ENCODE data around the gene OSBPL10. TPM values are rescaled to one million over a fixed set of nuclear protein-coding genes. Genes with fewer than 3 reads are reported as not detected.
A peak's percentile ranks its signal among the peaks of the same experiment; 100 is the strongest.
"Not testable (repeated sequence)": the region's sequence is repeated elsewhere in the genome, so short reads cannot be mapped to it uniquely, and the experiment has no call there.

OSBPL10 gene
- total and polyA plus RNA-seq, 2 donors (not counting 1 experiment from before 2014, with no cell fraction given) = 88.5 to 310 TPM

DNA sequence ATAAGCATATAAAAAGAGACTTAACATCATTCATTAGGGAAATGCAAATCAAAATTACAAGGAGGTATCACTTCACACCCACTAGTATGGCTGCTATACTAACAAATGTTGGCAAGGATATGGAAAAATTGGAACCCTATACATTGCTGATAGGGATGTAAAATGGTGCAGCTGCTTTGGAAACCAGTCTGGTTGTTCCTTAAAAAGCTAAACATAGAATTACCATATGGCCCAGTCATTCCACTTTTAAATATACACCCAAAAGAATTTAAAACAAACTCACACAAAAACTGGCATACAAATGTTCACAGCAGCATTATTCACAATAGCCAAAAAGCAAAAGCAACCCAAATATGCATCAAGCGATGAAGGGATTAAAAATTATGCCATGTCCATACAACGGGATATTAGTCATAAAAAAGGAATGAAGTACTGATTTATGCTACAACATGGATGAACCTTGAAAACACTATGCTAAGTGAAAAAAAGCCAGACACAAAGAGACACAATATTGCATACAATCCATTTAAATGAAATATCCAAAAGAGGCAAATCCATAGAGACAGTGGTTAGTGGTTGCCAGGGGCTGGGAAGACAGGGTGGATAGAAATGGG, 118.3 kb downstream of the OSBPL10 start:
- Histone ChIP-seq H3K27ac (ENCODE audit: low read length in 2 of 2) (no peak overlapping the region), H3K9me3 (ENCODE audit: control extremely low read depth in 1 of 3, control insufficient read depth in 2 of 3, insufficient read depth in 1 of 3, low read length in 2 of 3) (no peaks in the 10 kb centered on the region), H4K20me1 (ENCODE audit: control insufficient read depth, insufficient read depth, low read length, poor library complexity, severe bottlenecking) (peaks cover 10% of the 10 kb centered on the region), H3K36me3 (replicated peaks in 1 of 2; ENCODE audit: control extremely low read depth in 1 of 2, control insufficient read depth in 1 of 2, extremely low read depth in 1 of 2, insufficient read depth in 2 of 2, low read length in 1 of 2) (peaks cover 2 to 50% of the 10 kb centered on the region in 2 experiments), H3K4me3 (ENCODE audit: control extremely low read depth in 1 of 5, extremely low read depth in 1 of 5, insufficient read depth in 1 of 5, low read depth in 2 of 5, low read length in 4 of 5) (no peak overlapping the region), H3K4me1 (ENCODE audit: control insufficient read depth in 2 of 2, insufficient read depth in 2 of 2, low read length in 2 of 2) (peaks cover 41 to 43% of the 10 kb centered on the region in 2 donors), H2AFZ (ENCODE audit: insufficient read depth, low read depth, low read length, poor library complexity, severe bottlenecking) (no peak overlapping the region), H3K27me3 (replicated peaks in 1 of 4; ENCODE audit: control extremely low read depth in 1 of 4, control insufficient read depth in 3 of 4, insufficient read depth in 4 of 4, low read length in 3 of 4) (no peaks in the 10 kb centered on the region), H3K4me2 (replicated peaks; ENCODE audit: low read depth, low read length, poor library complexity, severe bottlenecking) (no peak overlapping the region), H3K9ac (ENCODE audit: low read length) (no peak overlapping the region), H3K79me2 (ENCODE audit: control insufficient read depth, insufficient read depth, low read length) (peaks cover 94% of the 10 kb centered on the region)
- DNase-seq (no peak), ATAC-seq (ENCODE audit: low read depth) (no peak)
- TF ChIP-seq EZH2 (IDR thresholded peaks at IDR 0.05; ENCODE audit: borderline replicate concordance, insufficient read depth, low read depth, low read length, poor library complexity, severe bottlenecking) = no peak
- TF ChIP-seq, protein P1, sequence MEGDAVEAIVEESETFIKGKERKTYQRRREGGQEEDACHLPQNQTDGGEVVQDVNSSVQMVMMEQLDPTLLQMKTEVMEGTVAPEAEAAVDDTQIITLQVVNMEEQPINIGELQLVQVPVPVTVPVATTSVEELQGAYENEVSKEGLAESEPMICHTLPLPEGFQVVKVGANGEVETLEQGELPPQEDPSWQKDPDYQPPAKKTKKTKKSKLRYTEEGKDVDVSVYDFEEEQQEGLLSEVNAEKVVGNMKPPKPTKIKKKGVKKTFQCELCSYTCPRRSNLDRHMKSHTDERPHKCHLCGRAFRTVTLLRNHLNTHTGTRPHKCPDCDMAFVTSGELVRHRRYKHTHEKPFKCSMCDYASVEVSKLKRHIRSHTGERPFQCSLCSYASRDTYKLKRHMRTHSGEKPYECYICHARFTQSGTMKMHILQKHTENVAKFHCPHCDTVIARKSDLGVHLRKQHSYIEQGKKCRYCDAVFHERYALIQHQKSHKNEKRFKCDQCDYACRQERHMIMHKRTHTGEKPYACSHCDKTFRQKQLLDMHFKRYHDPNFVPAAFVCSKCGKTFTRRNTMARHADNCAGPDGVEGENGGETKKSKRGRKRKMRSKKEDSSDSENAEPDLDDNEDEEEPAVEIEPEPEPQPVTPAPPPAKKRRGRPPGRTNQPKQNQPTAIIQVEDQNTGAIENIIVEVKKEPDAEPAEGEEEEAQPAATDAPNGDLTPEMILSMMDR (IDR thresholded peaks at IDR 0.05) = no peak
- Mint-ChIP-seq H3K27me3 (no peaks in the 10 kb centered on the region), H3K4me1 (peaks cover 64% of the 10 kb centered on the region), H3K4me3 (no peak overlapping the region), H3K27ac (no peak overlapping the region), H3K9me3 (ENCODE audit: insufficient read depth) (peaks cover 4% of the 10 kb centered on the region)
- CTCF ChIA-PET = interaction anchor here (0.6 to 1.5 kb wide), 4 partner anchors 16 to 281 kb away, joined by 3 to 5 read pairs (median 4); partner anchors contain the start of genes OSBPL10 and ZNF860
- intact Hi-C loops (cut with micrococcal nuclease) = no loop called here
- no CpG with 5 or more reads among the region's 2 CpGs for WGBS (ENCODE audit: insufficient coverage)
- POLR2A ChIA-PET = interaction anchor here (0.7 to 0.8 kb wide), 2 partner anchors 8 to 14 kb away, joined by 3 read pairs; no protein-coding TSS in a partner anchor

DNA sequence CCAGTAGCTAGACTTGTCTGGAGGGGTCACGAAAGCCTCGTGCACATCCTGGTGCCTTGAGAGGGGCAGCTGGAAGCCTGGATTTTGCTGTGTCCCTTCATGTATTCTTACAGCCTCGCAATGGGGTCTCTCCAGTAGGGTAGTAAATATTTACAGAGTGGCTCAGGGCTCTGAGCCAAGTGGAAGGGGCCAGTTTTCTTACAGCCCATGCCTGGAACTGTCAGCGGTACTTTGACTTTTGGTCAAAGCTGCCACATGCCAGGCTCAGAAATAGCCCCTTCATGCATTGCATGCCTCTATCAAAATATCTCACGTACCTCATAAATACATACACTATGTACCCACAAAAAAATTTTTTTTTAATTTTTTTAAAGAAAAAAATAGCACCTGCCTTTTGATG, 119.2 kb downstream of the OSBPL10 start:
- Histone ChIP-seq H2AFZ (ENCODE audit: insufficient read depth, low read depth, low read length, poor library complexity, severe bottlenecking) (no peak overlapping the region), H3K79me2 (ENCODE audit: control insufficient read depth, insufficient read depth, low read length) (peaks cover 93% of the 10 kb centered on the region), H3K27me3 (replicated peaks in 1 of 4; ENCODE audit: control extremely low read depth in 1 of 4, control insufficient read depth in 3 of 4, insufficient read depth in 4 of 4, low read length in 3 of 4) (no peaks in the 10 kb centered on the region), H3K4me1 (ENCODE audit: control insufficient read depth in 2 of 2, insufficient read depth in 2 of 2, low read length in 2 of 2) (peaks cover 41 to 43% of the 10 kb centered on the region in 2 donors), H3K27ac (ENCODE audit: low read length in 2 of 2) (no peak overlapping the region), H3K4me2 (replicated peaks; ENCODE audit: low read depth, low read length, poor library complexity, severe bottlenecking) (no peak overlapping the region), H4K20me1 (ENCODE audit: control insufficient read depth, insufficient read depth, low read length, poor library complexity, severe bottlenecking) (peaks cover 5% of the 10 kb centered on the region), H3K4me3 (ENCODE audit: control extremely low read depth in 1 of 5, extremely low read depth in 1 of 5, insufficient read depth in 1 of 5, low read depth in 2 of 5, low read length in 4 of 5) (no peak overlapping the region), H3K36me3 (replicated peaks in 1 of 2; ENCODE audit: control extremely low read depth in 1 of 2, control insufficient read depth in 1 of 2, extremely low read depth in 1 of 2, insufficient read depth in 2 of 2, low read length in 1 of 2) (peaks cover 2 to 50% of the 10 kb centered on the region in 2 experiments), H3K9me3 (ENCODE audit: control extremely low read depth in 1 of 3, control insufficient read depth in 2 of 3, insufficient read depth in 1 of 3, low read length in 2 of 3) (no peaks in the 10 kb centered on the region), H3K9ac (ENCODE audit: low read length) (no peak overlapping the region)
- CTCF ChIA-PET = interaction anchor here (0.6 to 1.5 kb wide), 5 partner anchors 50 to 1064 kb away, joined by 3 to 5 read pairs (median 4); partner anchors contain the start of genes OSBPL10 and ZNF860
- Mint-ChIP-seq H3K4me3 (no peak overlapping the region), H3K27me3 (no peaks in the 10 kb centered on the region), H3K27ac (peak overlapping the region; percentile 72), H3K4me1 (peaks cover 63% of the 10 kb centered on the region), H3K9me3 (ENCODE audit: insufficient read depth) (peaks cover 4% of the 10 kb centered on the region)
- 94% methylated on average over 4 of the region's 5 CpGs for WGBS (ENCODE audit: insufficient coverage)
- ATAC-seq (ENCODE audit: low read depth) (no peak), DNase-seq (no peak)
- TF ChIP-seq, protein P1 (IDR thresholded peaks at IDR 0.05) = no peak
- no peak for TF ChIP-seq EZH2 (IDR thresholded peaks at IDR 0.05; ENCODE audit: borderline replicate concordance, insufficient read depth, low read depth, low read length, poor library complexity, severe bottlenecking)
- POLR2A ChIA-PET = interaction anchor here (0.6 to 0.8 kb wide), 2 partner anchors 9 to 24 kb away, joined by 3 to 9 read pairs; no protein-coding TSS in a partner anchor
- intact Hi-C loops (cut with micrococcal nuclease) = no loop called here

DNA sequence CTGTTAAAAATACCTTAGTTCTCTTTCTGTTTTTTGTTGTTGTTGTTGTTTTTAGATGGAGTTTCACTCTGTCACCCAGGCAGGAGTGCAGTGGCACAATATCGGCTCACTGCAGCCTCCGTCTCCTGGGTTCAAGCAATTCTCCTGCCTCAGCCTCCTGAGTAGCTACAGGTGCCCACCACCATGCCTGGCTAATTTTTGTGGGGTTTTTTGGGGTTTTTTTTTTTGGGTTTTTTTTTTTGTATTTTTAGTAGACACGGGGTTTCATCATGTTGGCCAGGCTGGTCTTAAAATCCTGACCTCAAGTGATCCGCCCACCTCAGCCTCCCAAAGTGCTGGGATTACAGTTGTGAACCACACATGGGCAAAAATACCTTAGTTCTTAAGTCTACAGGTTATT, 120.4 kb downstream of the OSBPL10 start:
- POLR2A ChIA-PET; H3K9me3 Mint-ChIP-seq (ENCODE audit: insufficient read depth); H3K4me3 ChIP-seq (ENCODE audit: control extremely low read depth in 1 of 5, extremely low read depth in 1 of 5, insufficient read depth in 1 of 5, low read depth in 2 of 5, low read length in 4 of 5); H2AFZ ChIP-seq (ENCODE audit: insufficient read depth, low read depth, low read length, poor library complexity, severe bottlenecking); DNase-seq; H3K9me3 ChIP-seq (ENCODE audit: control extremely low read depth in 1 of 3, control insufficient read depth in 2 of 3, insufficient read depth in 1 of 3, low read length in 2 of 3); ATAC-seq (ENCODE audit: low read depth); intact Hi-C loops (cut with micrococcal nuclease); CTCF ChIA-PET; H3K27me3 ChIP-seq (replicated peaks in 1 of 4; ENCODE audit: control extremely low read depth in 1 of 4, control insufficient read depth in 3 of 4, insufficient read depth in 4 of 4, low read length in 3 of 4); H4K20me1 ChIP-seq (ENCODE audit: control insufficient read depth, insufficient read depth, low read length, poor library complexity, severe bottlenecking); H3K27me3 Mint-ChIP-seq; H3K9ac ChIP-seq (ENCODE audit: low read length): not testable (repeated sequence)
- Histone ChIP-seq H3K4me1 (ENCODE audit: control insufficient read depth in 2 of 2, insufficient read depth in 2 of 2, low read length in 2 of 2) (peaks cover 41 to 43% of the 10 kb centered on the region in 2 donors), H3K4me2 (replicated peaks; ENCODE audit: low read depth, low read length, poor library complexity, severe bottlenecking) (peak overlapping the region; percentile 22), H3K27ac (ENCODE audit: low read length in 2 of 2) (peak overlapping the region in 1 of 2 donors; percentile 68), H3K79me2 (ENCODE audit: control insufficient read depth, insufficient read depth, low read length) (peaks cover 90% of the 10 kb centered on the region), H3K36me3 (replicated peaks in 1 of 2; ENCODE audit: control extremely low read depth in 1 of 2, control insufficient read depth in 1 of 2, extremely low read depth in 1 of 2, insufficient read depth in 2 of 2, low read length in 1 of 2) (peaks cover 2 to 39% of the 10 kb centered on the region in 2 experiments)
- Mint-ChIP-seq H3K4me3 (peak overlapping the region; percentile 53), H3K4me1 (peaks cover 61% of the 10 kb centered on the region), H3K27ac (peak overlapping the region; percentile 70)
- WGBS (ENCODE audit: insufficient coverage) = 81% methylated on average over 2 of the region's 4 CpGs

Data from B cell (primary cell).